Stimulated activated CD8-positive, alpha-beta memory T cell treated with anti-CD3 and anti-CD28 coated beads, Interleukin-2, amount 100 ng/mL, for 1 hour (primary cell): ENCODE results near the gene INAFM1.

ENCODE experiments used
- DNase-seq, 2 donors: peaks; one replicate each; pipeline ENCODE4 v3.0.0-alpha.2; 2020; ENCODE audit warnings: low read depth in 2 of 2

Gene INAFM1

DNA sequence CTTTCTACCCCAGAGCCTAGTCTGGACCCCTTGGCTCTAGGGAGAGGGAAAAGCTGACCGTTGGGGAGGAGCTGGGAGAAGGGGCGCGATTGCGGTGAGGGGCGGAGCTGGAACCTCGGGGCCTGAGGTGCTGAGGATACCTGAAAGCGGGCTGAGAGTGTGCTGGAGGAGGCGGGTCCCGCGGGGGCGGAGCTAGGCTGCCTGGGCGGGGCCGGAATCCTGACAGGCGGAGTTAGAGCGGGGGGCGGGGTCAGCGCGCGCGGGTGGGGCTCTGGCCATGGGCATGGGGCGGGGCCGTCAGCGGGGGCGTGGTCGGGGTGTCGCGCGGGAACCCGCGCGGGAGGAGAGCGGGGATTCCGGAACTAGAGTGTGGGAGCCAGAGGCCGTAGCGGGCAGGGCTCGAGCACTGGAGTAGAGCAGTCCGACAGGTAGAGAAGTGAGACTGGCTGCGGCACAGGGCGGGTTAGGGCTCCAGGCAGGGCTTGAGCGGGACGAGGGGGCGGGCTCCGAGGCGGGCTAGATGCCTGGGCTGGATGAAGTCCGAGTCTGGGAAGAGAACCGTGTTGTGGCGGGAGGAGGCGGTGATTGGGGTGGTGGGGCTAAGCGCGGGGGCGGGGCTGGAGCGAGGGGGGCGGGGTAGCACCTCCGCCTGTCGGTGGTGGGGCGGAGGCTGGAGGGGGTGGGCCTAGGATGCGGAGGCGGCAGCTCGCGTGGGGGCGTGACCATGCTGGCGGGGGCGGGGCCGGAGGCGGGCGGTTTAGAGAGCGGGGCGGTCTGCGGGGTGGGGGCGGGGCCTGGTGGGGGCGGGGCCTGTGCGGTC lies at the start of gene INAFM1:
Gene INAFM1, plus strand, starts transcription at position 815 of the 820 bp plus-strand sequence. CDS start 35 bp downstream, outside the sequence.
- peak; percentile 100 for DNase-seq

DNA sequence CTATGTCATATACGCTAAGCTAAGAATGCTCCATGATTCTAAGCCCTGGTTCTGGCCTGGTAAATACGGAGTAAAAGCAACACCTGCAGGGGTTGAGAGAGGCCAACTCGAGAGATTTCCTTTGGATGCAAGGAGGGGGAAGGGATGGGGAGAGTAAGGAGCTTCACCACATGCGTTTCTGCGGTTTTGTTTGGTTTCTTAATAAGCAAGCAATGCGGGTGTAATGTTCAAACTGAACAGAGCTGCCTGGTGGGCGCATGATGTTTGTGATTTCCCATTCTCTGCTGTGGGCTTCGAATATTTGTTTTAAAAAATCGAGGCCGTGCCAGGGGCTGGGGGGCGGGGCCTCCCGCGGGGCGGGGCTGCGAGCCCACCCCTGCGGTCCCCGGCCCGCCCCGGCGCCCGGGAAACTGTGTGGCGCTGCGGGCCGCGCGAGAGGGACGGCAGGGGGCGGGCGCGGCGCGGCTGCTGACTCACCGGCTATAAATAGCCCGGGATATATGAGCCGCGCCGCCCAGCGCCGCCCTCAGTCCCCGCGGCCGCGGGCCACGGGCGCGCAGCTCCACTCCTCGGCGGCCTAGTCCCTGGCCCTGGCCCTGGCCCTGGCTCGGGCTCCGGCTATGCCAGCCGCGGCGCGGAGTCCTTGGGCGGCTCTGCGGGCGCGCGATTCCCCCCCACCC lies 48.8 kb upstream of the INAFM1 start:
- DNase-seq: peak; percentile 79 to 80

DNA sequence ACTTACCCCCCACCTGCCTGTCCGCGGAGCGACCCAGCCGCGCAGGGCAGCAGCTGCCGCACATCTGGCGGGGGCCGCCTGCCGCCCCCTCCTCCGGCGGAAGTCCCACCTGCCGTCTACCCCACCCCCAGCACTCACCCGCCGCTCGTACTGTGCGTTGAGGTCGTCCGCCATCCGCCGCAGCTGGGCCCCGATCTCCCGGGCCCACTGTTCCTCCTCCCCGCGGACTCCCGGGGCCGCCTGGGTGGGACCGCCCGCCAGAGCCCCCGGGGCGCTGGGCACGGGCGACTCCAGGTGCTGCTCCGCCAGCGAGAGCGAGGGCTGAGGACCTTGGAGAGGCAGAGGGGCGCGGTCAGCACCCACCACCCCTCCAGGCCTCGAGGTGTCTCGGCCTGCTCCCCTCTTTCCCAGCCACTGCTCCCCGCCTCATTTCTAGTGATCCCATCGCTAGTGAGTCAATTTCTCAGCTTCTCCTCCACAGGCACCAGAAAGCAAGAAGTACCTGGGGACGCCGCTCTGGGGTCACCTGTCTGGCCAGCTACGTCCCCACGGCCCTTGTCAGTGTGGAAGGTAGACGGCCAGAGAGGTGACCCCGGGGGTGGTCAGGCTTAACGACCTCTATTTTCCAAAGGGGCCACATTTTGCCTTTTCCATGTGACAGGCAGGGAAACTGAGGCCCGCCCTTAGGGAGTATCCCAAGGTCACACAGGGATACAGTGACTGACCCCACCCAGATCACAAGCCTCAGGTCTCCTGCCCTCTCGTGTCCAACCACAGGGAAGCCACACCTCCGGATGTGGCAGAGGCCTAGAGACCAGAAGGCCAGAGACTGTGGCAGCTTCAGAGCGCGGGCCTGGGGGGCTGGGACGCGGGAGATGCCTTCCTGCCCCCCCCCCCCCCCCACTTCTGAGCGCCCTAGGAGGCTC lies 48.0 kb upstream of the INAFM1 start:
- no peak for DNase-seq

DNA sequence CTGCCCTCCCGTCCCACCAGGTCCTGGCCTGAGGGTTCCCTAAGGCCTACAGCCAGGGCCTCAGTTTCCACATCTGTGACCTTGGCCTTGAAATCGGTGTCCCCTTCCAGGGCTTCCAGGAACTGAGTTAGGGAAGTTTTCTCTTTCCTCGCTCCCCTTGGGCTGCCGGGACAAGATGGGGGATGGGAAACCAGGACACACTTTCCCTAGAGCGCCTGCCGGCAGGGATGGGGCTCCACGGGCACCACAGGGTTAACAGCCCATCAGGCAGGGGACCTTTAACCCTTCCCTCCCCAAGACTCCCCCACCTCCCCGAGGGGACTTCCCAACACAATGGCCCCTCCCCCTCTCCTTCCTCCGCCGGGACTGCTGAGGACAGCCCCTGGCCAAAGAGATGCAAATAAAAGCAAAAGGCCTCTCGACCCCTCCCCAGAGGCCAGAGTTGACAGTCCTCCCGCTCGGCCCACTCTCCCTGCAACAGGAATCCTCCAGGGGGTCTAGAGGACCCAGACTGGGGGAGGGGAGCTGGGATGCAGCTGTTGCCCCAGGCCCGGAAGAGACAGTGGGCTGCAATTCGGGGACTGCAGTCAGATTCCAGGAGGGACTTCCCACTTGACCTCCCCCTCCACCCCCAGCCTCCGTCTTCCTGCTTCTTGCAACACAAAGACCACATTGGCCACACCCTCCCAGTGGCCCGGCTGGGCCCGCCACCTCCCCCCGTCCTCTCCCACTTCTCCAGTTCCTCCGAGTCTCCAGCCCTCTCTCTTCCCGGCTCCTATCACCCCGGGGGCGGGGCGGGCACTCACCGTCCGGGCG lies 47.1 kb upstream of the INAFM1 start:
- DNase-seq: no peak

DNA sequence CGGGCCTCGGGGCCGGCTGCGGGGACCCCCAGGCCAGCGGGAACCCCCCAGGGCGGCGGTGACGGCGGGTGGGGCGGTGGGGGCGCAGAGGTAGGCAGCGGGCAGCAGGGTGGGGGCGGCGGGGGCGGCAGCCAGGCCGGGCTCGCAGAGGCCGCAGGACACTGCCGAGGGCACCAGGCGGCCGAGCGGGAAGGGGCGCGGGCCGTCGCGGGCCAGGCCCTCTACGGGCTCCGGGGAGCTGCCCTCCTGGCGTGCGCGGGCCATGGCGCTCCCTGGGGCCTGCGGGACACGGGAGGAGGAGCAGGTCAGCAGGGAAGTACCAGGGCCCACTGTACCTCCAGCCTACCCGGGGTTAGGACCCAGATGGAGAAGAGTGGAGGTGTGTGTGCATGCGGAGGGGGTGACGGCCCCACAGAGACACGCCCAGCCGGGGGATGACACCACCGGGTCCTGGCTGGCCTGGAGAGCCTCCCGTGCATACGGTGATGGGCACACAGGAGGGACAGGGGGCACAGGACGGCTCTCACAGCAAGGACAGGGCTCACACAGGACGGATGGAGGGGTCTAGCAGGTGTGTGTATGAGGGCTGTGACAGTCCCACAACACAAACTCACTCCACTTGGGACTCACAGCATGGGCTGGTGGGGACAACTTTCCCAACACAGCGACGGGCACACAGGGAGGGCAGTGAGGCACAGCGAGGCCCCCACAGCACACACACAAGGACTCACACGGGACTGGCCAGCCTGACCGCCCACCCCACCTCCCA lies 46.3 kb upstream of the INAFM1 start:
- DNase-seq: no peak

DNA sequence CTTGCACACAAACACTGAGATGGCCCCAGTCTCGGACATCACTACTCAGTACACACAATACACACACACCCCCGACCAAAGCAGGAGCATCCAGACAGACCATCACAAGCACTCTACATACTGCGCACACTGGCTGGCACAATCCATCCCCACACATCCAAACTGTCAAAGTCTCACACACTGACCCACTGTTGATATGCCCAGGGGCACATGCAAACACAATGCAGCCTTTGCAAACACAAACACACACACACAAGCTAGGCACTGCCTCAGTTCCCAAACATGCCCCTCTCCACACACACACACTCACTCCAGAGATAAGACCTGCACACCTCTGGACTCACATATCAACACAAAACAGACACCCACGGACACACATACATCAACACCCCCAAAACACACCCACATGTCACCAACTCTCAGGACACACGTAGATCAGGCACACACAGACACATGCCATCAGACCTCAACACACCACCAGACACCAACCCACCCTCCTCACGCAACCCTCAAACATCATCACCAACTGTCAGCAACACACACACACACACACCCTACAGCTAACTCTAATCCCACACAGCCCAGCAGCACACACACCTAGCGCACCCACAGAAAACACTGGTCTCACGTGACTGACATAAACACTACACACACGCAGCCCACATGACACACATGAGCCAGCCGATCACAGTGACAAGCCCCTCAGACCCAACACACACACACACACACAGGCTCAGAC lies 45.6 kb upstream of the INAFM1 start:
- no peak for DNase-seq

DNA sequence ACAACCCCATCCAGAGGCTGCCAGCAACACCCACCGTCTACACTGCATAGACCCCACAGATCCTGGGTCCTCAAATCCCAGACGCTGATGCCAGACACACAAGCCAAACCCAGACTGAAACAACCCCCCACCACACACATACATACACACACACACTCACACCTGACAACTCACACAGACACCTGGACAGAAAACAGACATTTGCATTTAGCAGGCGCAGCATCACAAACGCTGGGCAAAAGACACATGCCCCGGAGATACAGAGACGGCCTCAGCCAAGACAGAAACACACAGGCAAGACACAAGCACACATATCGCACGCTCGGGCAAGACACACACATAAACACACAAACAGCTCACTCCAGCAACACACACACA lies 45.0 kb upstream of the INAFM1 start:
- DNase-seq: no peak

DNA sequence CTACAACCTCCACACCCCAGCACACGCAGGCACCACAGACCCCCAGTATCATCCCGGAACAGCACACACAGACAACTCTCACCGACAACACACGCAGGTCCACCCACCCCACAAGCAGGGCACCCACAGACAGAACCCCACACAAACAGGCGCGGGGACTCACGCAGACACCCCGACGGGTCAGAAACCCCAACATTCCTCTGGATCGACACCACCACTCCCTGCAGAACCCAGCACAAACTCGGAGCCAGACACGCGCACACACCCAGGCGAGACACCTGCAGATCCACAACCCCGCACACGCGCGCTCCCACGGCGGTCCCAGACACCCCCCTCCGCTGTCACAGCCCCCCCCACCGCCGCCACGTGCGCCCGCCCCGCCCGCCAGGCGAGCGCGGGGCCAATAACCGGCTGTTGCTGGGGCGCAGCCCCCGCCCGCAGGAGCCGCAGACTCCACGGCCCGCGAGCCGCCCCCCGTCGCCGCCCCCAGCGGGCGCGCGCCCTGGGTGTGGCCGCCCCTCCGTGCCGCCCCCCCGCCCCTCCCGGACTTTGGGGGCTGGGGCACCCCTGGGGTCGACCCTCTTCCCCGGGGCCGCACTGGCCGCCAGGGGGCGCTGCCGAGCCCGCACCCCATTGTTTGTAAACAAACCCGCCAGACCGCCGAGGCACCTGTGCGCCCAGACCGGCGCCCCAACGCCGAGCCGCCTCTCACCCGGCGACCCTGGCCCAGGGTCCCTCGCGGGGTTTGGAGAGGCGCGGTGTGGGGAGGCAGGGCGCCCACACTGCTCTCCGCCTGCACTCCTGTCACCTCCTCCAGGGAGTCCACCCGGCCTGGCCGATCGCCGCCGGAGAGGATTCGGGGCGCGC lies 44.4 kb upstream of the INAFM1 start:
- DNase-seq: peak; percentile 70 to 72

DNA sequence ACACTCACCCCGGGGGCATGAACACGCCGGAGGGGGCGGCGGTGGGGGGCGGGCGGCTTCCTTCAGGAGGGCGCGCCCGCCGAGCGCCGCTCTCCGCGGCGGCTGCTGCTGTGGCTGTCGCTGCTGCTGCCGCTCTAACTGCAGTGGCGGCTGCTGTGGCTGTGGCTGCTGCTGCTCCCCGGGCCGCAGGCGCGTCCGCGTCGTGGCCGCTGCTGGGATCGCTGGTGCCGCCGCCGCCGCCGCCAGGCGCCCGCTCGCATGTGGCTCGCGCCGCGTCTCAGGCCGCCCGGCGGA lies 43.8 kb upstream of the INAFM1 start, which contains the start of gene BBC3:
Gene BBC3, minus strand, starts transcription at position 279 of the 294 bp plus-strand sequence. CDS start 2,768 bp downstream, outside the sequence.
- DNase-seq: no peak

DNA sequence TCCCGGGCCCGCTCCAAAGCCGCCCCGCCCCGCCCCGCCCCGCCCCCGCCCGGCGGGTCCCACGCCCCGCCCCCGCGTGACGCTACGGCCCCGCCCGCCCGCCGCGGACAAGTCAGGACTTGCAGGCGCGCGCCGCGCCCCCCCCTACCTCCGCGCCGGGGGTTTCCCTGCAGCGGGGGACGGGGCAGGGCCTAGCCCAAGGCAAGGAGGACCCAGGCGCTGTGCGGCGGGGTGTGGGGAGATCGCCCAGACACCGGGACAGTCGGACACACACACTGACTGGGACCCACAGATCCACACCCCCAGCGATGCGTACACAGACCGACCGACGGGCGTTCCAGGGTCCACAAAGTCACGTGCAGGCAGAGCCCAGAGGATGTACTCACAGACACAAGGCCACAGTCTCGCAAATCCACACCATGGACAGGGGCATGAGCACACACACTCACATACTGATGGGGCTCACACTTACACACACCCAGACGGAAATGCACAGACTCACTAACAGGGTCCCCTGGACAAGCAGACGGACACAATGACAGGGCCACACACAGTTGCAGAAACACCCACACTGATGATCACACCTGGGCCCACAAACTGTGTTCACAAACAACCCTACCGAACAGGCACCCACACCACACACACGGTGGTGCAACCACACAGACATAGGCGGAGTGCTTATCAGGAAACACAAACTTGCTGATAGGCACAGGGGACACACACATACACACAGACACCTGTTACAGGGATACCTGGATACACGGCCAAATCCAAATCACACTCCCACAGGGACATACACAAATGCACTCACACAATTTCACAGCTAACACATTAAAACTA lies 43.2 kb upstream of the INAFM1 start:
- peak; percentile 87 to 90 for DNase-seq

DNA sequence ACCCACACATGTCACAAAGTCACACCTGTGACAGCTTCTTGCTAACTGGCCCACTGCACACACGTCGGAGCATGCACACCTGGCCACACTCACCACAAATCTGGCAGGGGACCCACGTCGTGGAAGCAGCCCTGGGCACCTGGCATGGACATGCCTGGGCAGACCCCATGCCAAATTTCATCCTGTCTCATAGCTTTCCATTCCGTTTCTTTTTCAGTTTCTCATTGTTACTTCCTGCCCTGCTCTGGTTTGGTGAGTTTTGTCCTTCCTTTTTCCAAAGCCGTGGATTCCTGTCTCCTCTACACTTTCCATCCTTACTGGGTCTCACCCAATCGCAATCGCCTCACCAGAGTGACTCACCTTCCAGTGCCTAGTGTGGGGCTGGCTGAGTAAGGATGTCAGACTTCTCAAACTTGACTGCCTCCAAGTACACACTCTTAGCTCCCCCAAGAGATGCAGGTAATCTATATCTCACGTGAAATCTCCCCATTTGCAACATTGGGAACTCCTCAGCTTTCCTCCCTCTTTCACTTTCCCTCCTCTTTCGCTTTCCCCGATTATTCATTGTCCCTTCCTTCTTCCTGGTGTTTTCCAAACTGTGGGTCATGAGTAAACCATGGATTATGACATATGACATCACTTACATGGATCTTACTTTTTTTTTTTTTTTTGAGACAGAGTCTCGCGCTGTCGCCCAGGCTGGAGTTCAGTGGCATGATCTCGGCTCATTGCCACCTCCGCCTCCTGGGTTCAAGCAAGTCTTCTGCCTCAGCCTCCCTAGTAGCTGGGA lies 42.1 kb upstream of the INAFM1 start:
- no peak for DNase-seq

DNA sequence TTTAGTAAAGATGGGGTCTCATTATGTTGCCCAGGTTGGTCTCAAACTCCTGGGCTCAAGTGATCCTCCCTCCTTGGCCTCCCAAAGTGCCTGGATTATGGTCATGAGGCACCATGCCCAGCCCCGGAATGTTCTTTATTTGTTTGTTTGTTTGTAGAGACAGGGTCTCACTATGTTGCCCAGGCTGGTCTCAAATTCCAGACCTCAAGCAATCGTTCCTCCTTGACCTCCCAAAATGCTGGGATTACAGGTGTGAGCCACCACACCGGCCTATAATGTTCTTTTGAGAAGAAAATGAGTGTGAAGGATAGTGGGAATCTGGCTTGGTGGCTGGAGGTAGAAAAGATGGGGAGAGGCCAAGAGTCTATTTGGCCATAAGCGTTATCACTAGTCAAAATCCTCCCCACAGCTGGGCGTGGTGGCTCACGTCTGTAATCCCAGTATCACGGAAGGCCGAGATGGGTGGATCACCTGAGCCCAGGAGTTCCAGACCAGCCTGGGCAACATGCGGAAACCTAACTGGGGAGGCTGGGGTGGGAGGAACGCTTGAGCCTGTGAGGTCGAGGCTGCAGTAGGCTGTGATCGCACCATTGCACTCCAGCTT lies 38.5 kb upstream of the INAFM1 start:
- no peak for DNase-seq

DNA sequence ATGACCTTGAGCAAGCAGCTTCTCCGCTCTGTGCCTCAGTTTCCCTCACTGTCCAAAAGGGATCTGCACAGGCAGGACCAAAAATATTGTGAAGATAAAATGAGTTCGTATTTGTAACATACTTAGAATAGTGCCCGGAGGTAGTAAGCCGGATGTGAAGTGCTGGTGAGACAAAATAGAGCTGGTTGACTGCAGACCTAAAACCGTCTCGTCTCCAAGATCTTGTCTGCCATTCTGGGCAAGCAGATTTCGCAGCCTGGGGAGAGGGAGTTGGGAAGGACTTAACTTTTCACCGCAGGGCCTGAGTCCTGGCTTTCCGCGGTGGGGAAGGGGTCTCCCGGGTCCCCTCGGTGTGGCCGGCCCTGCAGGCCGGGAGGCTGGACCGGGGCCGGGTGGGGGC lies 35.5 kb upstream of the INAFM1 start:
- DNase-seq: no peak

DNA sequence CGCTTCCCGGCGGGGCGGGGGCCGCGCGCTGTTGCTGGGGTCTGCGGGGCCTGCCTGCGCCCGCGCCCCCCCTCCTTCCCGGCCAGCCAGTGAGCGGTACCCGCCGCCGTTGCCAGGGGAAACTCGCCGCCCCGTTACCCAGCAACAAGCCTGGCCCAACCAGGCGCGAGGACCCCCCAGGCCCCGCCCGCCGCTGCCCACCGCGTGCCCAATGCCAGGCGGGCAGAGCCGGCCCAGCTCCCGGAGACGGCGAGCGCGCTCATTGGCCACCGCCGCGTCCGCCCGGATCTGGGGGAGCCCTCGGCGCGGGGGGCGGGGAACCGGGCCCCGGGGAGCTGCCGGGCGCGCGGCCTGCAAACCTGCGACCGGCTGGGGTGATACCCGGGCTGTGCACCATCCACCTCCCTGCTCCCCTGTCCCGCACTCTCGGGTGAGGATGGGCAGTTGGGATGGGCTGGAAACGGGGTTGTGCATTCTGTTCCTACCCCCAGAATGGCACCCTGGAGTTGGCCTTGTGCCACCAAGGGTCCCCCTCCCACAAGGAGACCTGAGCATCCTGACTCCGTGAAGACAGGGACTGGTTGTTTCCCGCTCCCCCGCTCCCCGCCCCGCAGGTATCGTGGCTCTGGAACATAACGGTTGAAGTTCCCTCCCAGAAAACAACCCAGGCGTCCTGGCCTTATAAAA lies 34.9 kb upstream of the INAFM1 start:
- DNase-seq: no peak

DNA sequence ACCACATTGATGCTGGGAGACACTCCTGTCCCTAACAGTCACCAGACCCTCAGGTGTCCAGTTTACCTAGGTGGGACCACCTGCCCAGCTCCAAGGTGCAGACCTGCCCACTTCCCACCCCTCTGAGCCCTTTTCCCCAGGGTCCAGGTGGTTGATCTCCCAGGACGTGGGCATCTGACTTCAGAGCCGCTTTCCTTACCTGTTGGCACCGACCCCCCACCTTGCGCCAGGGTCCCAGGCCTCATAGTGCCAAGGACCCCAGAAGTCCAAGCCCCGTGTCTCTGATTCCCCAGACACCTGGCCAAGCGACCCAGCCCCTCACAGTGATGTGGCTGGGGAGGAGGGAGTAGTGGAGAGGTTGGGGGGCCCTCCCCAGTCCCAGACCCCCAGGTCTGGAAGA lies 34.1 kb upstream of the INAFM1 start:
- no peak for DNase-seq
